ENCODE data around the gene EMP1.

Gene EMP1

GRCh38 chr12:13243516-13244070, 47.1 kb downstream of the EMP1 start:
- ATAC-seq = no peak
- TF ChIP-seq ESRRG (CRISPR knock-in tag; IDR thresholded peaks at IDR 0.05) (no peak), TCF4 (CRISPR knock-in tag; IDR thresholded peaks at IDR 0.05; ENCODE audit: borderline replicate concordance) (no peak), RARB (CRISPR knock-in tag; IDR thresholded peaks at IDR 0.05) (no peak), ARNTL (CRISPR knock-in tag; IDR thresholded peaks at IDR 0.05; ENCODE audit: borderline replicate concordance, low read depth) (no peak)

GRCh38 chr12:13247596-13247995, 51.1 kb downstream of the EMP1 start:
- no peak for ATAC-seq
- TF ChIP-seq BACH2 (CRISPR knock-in tag; IDR thresholded peaks at IDR 0.05; ENCODE audit: borderline replicate concordance) = no peak
- no peak for TF ChIP-seq GLIS3 (CRISPR knock-in tag; IDR thresholded peaks at IDR 0.05)
- no peak for TF ChIP-seq SNAI2 (CRISPR knock-in tag; IDR thresholded peaks at IDR 0.05)
- TF ChIP-seq ISL1 (CRISPR knock-in tag; IDR thresholded peaks at IDR 0.05) = no peak
- TF ChIP-seq POU6F1 (CRISPR knock-in tag; IDR thresholded peaks at IDR 0.05; ENCODE audit: borderline replicate concordance, low read depth) = no peak
- TF ChIP-seq ARNTL (CRISPR knock-in tag; IDR thresholded peaks at IDR 0.05; ENCODE audit: borderline replicate concordance, low read depth) = no peak
- no peak for TF ChIP-seq TSHZ2 (CRISPR knock-in tag; IDR thresholded peaks at IDR 0.05)
- no peak for TF ChIP-seq CREB5 (CRISPR knock-in tag; IDR thresholded peaks at IDR 0.05; ENCODE audit: low read depth)

GRCh38 chr12:13248964-13249363, 52.4 kb downstream of the EMP1 start:
- TF ChIP-seq ESRRG (CRISPR knock-in tag; IDR thresholded peaks at IDR 0.05) = no peak
- TF ChIP-seq CREB5 (CRISPR knock-in tag; IDR thresholded peaks at IDR 0.05; ENCODE audit: low read depth) = no peak
- no peak for TF ChIP-seq RARB (CRISPR knock-in tag; IDR thresholded peaks at IDR 0.05)
- no peak for TF ChIP-seq POU6F1 (CRISPR knock-in tag; IDR thresholded peaks at IDR 0.05; ENCODE audit: borderline replicate concordance, low read depth)
- no peak for TF ChIP-seq ZNF565 (CRISPR knock-in tag; conservative IDR thresholded peaks at IDR 0.05; ENCODE audit: low read depth)
- no peak for TF ChIP-seq ZFP3 (CRISPR knock-in tag; IDR thresholded peaks at IDR 0.05)
- TF ChIP-seq BACH2 (CRISPR knock-in tag; IDR thresholded peaks at IDR 0.05; ENCODE audit: borderline replicate concordance) = no peak
- no peak for ATAC-seq

GRCh38 chr12:13250416-13250815, 53.9 kb downstream of the EMP1 start:
- ATAC-seq = no peak; the same call in 2 of the 3 replicates
- TF ChIP-seq ZC3H10 (CRISPR knock-in tag; IDR thresholded peaks at IDR 0.05) = no peak
- TF ChIP-seq ARNTL (CRISPR knock-in tag; IDR thresholded peaks at IDR 0.05; ENCODE audit: borderline replicate concordance, low read depth) = no peak
- TF ChIP-seq POU6F1 (CRISPR knock-in tag; IDR thresholded peaks at IDR 0.05; ENCODE audit: borderline replicate concordance, low read depth) = no peak
- TF ChIP-seq ZFP3 (CRISPR knock-in tag; IDR thresholded peaks at IDR 0.05) = no peak
- TF ChIP-seq RARB (CRISPR knock-in tag; IDR thresholded peaks at IDR 0.05) = no peak
- no peak for TF ChIP-seq TCF4 (CRISPR knock-in tag; IDR thresholded peaks at IDR 0.05; ENCODE audit: borderline replicate concordance)
- TF ChIP-seq ZNF565 (CRISPR knock-in tag; conservative IDR thresholded peaks at IDR 0.05; ENCODE audit: low read depth) = no peak
- TF ChIP-seq ISL1 (CRISPR knock-in tag; IDR thresholded peaks at IDR 0.05) = no peak

All from SK-N-SH treated with all-trans-retinoic acid at 6 μM for 48 hours (cell line).